Breast epithelium (tissue), 3 donors: ENCODE data around the gene DHRS12.

Experiments used
- CTCF ChIP-seq, 3 donors: fragments of 450-650 bp; IDR thresholded peaks; one replicate each; pipeline ENCODE4 v1.5.1; 2016 to 2017; ENCODE audit warnings: antibody characterized with exemption in 3 of 3, mild to moderate bottlenecking in 3 of 3, moderate library complexity in 3 of 3
- POLR2AphosphoS5 ChIP-seq, 3 donors: sonication (generic); formaldehyde crosslinking; IDR thresholded peaks; one replicate each; pipeline ENCODE4 v1.6.1; 2017; ENCODE audit warnings: antibody characterized with exemption in 3 of 3

GRCh38 chr13:51807041-51807440 is 3.1 kb upstream of the DHRS12 start:
- TF ChIP-seq CTCF (IDR thresholded peaks at IDR 0.05) (no peak), POLR2AphosphoS5 (IDR thresholded peaks at IDR 0.05) (no peak)
